ENCODE results near the gene ARHGEF28. TPM values are rescaled to one million over a fixed set of nuclear protein-coding genes. Genes with fewer than 3 reads are reported as not detected.

ARHGEF28 gene
- total RNA-seq, 1 experiment from 2014 or later: 6.1 TPM

- TF ChIP-seq ZFX (IDR thresholded peaks at IDR 0.05) (no peak), JUND (IDR thresholded peaks at IDR 0.05) (no peak), MAX (IDR thresholded peaks at IDR 0.05) (no peak), SIN3A (IDR thresholded peaks at IDR 0.05; ENCODE audit: low read depth) (no peak), ELF1 (IDR thresholded peaks at IDR 0.05; ENCODE audit: borderline replicate concordance, low read depth) (no peak), ZBTB33 (IDR thresholded peaks at IDR 0.05; ENCODE audit: extremely low read depth, insufficient replicate concordance, low read length) (no peak), SP1 (IDR thresholded peaks at IDR 0.05; ENCODE audit: low read depth) (no peak), RAD21 (IDR thresholded peaks at IDR 0.05; ENCODE audit: low read depth) (no peak), ZNF274 (IDR thresholded peaks at IDR 0.05; ENCODE audit: low read depth, low read length) (no peak), EGR1 (IDR thresholded peaks at IDR 0.05; ENCODE audit: low read depth) (no peak)
Measured at GRCh38 chr5:73822989-73823339, 197.0 kb downstream of the ARHGEF28 start.

More at GRCh38 chr5:73822989-73823339, 197.0 kb downstream of the ARHGEF28 start:
- H3K9me2 ChIP-seq (ENCODE audit: insufficient read depth): no peaks in the 10 kb centered on the region
- no peak overlapping the region for H3K4me3 ChIP-seq (replicated peaks in 1 of 2; ENCODE audit: low read depth in 1 of 2, low read length in 2 of 2)
- peaks cover 9 to 10% of the 10 kb centered on the region in 2 experiments; a peak in 2 of 4 replicates for H3K4me1 ChIP-seq (ENCODE audit: control insufficient read depth in 1 of 2, insufficient read depth in 2 of 2, low read length in 2 of 2)
- no peaks in the 10 kb centered on the region for H3K9me3 ChIP-seq (ENCODE audit: control insufficient read depth in 1 of 2, insufficient read depth in 1 of 2, low read depth in 1 of 2, low read length in 2 of 2)
- no peaks in the 10 kb centered on the region for H4K20me1 ChIP-seq (ENCODE audit: insufficient read depth)
- ChIA-PET RAD21 (ENCODE audit: low non-redundant PET in 1 of 2, low total read pairs in 2 of 2, uncharacterized antibody in 2 of 2, unreplicated experiment in 2 of 2) (no interaction called here), POLR2A (no interaction called here), CTCF (no interaction called here)
- BruUV-seq (replicated peaks): no TSS peak
- no peak overlapping the region for H3K4me2 ChIP-seq (ENCODE audit: low read length)
- H3K36me3 ChIP-seq (ENCODE audit: control insufficient read depth in 1 of 2, insufficient read depth in 2 of 2, low read length in 2 of 2): no peaks in the 10 kb centered on the region
- no peak overlapping the region for H3K9ac ChIP-seq (ENCODE audit: low read length)
- ATAC-seq: no peak
- no peak overlapping the region for H3K27ac ChIP-seq (ENCODE audit: low read depth, low read length)
- no peak for DNase-seq (ENCODE audit: low read depth, low spot score)
- intact Hi-C loops (cut with micrococcal nuclease): no loop called here
- no peak overlapping the region for H2AFZ ChIP-seq (ENCODE audit: low read depth, low read length, poor library complexity, severe bottlenecking)
- H3K79me2 ChIP-seq (ENCODE audit: insufficient read depth, low read length): no peaks in the 10 kb centered on the region
- H3K27me3 ChIP-seq (ENCODE audit: insufficient read depth, low read length): no peaks in the 10 kb centered on the region
